A549 (cell line): ENCODE data around the gene PPP4R1.

Experiments used
- CEBPB ChIP-seq, 2 experiments: fragments of >200 bp in 1 of 2; sonication (Bioruptor Twin) in 1 of 2; formaldehyde crosslinking in 1 of 2; IDR thresholded peaks; 2 replicates each; pipeline ENCODE4 v1.6.1; 2012 to 2016
- ESRRA ChIP-seq: fragments of 150-350 bp; IDR thresholded peaks from 2 replicates; pipeline ENCODE4 v1.6.1; 2014; ENCODE audit warnings: mild to moderate bottlenecking, low read length, borderline replicate concordance
- MAZ ChIP-seq: fragments of 150-350 bp; IDR thresholded peaks from 2 replicates; pipeline ENCODE4 v1.6.1; 2014; ENCODE audit warnings: antibody characterized with exemption, low read depth, low read length, borderline replicate concordance
- TF ChIP-seq, protein P1 (sequence below): fragments of 200-600 bp; sonication (generic); IDR thresholded peaks from 2 replicates; pipeline ENCODE4 v1.6.1; 2016; ENCODE audit warnings: antibody characterized with exemption, mild to moderate bottlenecking, moderate library complexity
- TF ChIP-seq, protein P2 (sequence below): fragments of >200 bp; sonication (Bioruptor Twin); formaldehyde crosslinking; IDR thresholded peaks from 3 replicates; pipeline ENCODE4 v1.5.1; 2016

DNA sequence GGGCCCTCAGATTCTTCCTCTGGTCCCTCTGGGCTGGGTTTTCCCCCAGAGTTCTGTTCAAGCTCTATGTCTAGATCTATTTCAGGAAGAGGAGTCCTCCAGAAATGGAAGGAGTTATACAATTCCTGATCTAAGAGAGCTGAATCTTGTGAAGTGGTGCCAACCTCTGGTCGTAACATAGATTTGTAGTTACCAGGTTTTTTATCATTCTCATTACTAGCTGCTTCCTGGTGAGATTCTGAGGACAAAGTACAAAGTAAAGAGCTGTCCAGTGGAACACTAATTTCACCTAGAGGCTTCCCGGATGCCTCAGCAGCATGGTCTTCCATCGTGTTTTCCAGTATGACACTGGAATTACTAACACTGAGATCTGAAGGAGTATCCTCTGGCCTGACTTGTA, 44.1 kb downstream of the PPP4R1 start:
- TF ChIP-seq, protein P1, sequence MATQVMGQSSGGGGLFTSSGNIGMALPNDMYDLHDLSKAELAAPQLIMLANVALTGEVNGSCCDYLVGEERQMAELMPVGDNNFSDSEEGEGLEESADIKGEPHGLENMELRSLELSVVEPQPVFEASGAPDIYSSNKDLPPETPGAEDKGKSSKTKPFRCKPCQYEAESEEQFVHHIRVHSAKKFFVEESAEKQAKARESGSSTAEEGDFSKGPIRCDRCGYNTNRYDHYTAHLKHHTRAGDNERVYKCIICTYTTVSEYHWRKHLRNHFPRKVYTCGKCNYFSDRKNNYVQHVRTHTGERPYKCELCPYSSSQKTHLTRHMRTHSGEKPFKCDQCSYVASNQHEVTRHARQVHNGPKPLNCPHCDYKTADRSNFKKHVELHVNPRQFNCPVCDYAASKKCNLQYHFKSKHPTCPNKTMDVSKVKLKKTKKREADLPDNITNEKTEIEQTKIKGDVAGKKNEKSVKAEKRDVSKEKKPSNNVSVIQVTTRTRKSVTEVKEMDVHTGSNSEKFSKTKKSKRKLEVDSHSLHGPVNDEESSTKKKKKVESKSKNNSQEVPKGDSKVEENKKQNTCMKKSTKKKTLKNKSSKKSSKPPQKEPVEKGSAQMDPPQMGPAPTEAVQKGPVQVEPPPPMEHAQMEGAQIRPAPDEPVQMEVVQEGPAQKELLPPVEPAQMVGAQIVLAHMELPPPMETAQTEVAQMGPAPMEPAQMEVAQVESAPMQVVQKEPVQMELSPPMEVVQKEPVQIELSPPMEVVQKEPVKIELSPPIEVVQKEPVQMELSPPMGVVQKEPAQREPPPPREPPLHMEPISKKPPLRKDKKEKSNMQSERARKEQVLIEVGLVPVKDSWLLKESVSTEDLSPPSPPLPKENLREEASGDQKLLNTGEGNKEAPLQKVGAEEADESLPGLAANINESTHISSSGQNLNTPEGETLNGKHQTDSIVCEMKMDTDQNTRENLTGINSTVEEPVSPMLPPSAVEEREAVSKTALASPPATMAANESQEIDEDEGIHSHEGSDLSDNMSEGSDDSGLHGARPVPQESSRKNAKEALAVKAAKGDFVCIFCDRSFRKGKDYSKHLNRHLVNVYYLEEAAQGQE = no peak
- TF ChIP-seq CEBPB (IDR thresholded peaks at IDR 0.05) (no peak), MAZ (no peak), ESRRA (no peak)
- TF ChIP-seq, protein P2, sequence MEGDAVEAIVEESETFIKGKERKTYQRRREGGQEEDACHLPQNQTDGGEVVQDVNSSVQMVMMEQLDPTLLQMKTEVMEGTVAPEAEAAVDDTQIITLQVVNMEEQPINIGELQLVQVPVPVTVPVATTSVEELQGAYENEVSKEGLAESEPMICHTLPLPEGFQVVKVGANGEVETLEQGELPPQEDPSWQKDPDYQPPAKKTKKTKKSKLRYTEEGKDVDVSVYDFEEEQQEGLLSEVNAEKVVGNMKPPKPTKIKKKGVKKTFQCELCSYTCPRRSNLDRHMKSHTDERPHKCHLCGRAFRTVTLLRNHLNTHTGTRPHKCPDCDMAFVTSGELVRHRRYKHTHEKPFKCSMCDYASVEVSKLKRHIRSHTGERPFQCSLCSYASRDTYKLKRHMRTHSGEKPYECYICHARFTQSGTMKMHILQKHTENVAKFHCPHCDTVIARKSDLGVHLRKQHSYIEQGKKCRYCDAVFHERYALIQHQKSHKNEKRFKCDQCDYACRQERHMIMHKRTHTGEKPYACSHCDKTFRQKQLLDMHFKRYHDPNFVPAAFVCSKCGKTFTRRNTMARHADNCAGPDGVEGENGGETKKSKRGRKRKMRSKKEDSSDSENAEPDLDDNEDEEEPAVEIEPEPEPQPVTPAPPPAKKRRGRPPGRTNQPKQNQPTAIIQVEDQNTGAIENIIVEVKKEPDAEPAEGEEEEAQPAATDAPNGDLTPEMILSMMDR = no peak
